Stimulated activated CD4-positive, alpha-beta T cell treated with anti-CD3 and anti-CD28 coated beads, Interleukin-12 subunit alpha, Interleukin-12 subunit beta, amount 100 ng/mL, for 4 hours (primary cell): ENCODE measurements around the gene ROBO2.

Experiments
- DNase-seq: peaks from one replicate; pipeline ENCODE4 v3.0.0-alpha.2; 2020

Gene ROBO2

GRCh38 chr3:77271306-77271705, 231.4 kb downstream of the ROBO2 start:
- no peak for DNase-seq

GRCh38 chr3:77271711-77272110, 231.8 kb downstream of the ROBO2 start:
- DNase-seq = no peak

- DNase-seq = no peak
Observed at GRCh38 chr3:77279276-77279675, 239.4 kb downstream of the ROBO2 start.

- DNase-seq = no peak
Observed at GRCh38 chr3:77281721-77282120, 241.8 kb downstream of the ROBO2 start.

- no peak for DNase-seq
Observed at GRCh38 chr3:77283108-77283507, 243.2 kb downstream of the ROBO2 start.

- DNase-seq = no peak
Observed at GRCh38 chr3:77288348-77288747, 248.4 kb downstream of the ROBO2 start.

GRCh38 chr3:77296527-77296926, 256.6 kb downstream of the ROBO2 start:
- DNase-seq = no peak

- no peak for DNase-seq
Observed at GRCh38 chr3:77298417-77298816, 258.5 kb downstream of the ROBO2 start.

- DNase-seq = no peak
Observed at GRCh38 chr3:77303955-77304699, 264.2 kb downstream of the ROBO2 start.

GRCh38 chr3:77304700-77305021, 264.8 kb downstream of the ROBO2 start:
- no peak for DNase-seq

- DNase-seq = no peak
Observed at GRCh38 chr3:77309460-77309859, 269.6 kb downstream of the ROBO2 start.

GRCh38 chr3:77313843-77314242, 273.9 kb downstream of the ROBO2 start:
- DNase-seq = no peak

- no peak for DNase-seq
Observed at GRCh38 chr3:77319711-77320110, 279.8 kb downstream of the ROBO2 start.

- DNase-seq = no peak
Observed at GRCh38 chr3:77320514-77320913, 280.6 kb downstream of the ROBO2 start.

- no peak for DNase-seq
Observed at GRCh38 chr3:77321646-77322045, 281.7 kb downstream of the ROBO2 start.

- DNase-seq = no peak
Observed at GRCh38 chr3:77323626-77324025, 283.7 kb downstream of the ROBO2 start.

- no peak for DNase-seq
Observed at GRCh38 chr3:77324105-77324504, 284.2 kb downstream of the ROBO2 start.

GRCh38 chr3:77325280-77325679, 285.4 kb downstream of the ROBO2 start:
- DNase-seq = no peak

GRCh38 chr3:77325702-77326101, 285.8 kb downstream of the ROBO2 start:
- no peak for DNase-seq

GRCh38 chr3:77326586-77326985, 286.7 kb downstream of the ROBO2 start:
- no peak for DNase-seq

GRCh38 chr3:77328690-77329089, 288.8 kb downstream of the ROBO2 start:
- DNase-seq = no peak

- no peak for DNase-seq
Observed at GRCh38 chr3:77329116-77329515, 289.2 kb downstream of the ROBO2 start.

GRCh38 chr3:77338195-77338594, 298.3 kb downstream of the ROBO2 start:
- DNase-seq = no peak

- DNase-seq = no peak
Observed at GRCh38 chr3:77342027-77342426, 302.1 kb downstream of the ROBO2 start.

- DNase-seq = no peak
Observed at GRCh38 chr3:77342688-77343087, 302.8 kb downstream of the ROBO2 start.

- no peak for DNase-seq
Observed at GRCh38 chr3:77345009-77345408, 305.1 kb downstream of the ROBO2 start.
